ENCODE results near the gene CATSPERZ. TPM values are rescaled to one million over a fixed set of nuclear protein-coding genes. Genes with fewer than 3 reads are reported as not detected.

CATSPERZ gene
- not detected for total RNA-seq

GRCh38 chr11:64299847-64300648 is at the start of gene CATSPERZ:
Gene CATSPERZ (plus strand): TSS chr11:64300358. CDS start chr11:64300411, 53 bp downstream.
- H3K4me1 ChIP-seq (ENCODE audit: control insufficient read depth in 3 of 3, insufficient read depth in 3 of 3, low read length in 3 of 3) = peaks cover 26 to 31% (median 29%) of the 10 kb centered on the region in 3 donors
- peak within 1 kb of the TSS; percentile 23 to 64 (median 61) for H3K4me3 ChIP-seq (ENCODE audit: low read length in 3 of 3)
- H3K9me3 ChIP-seq (ENCODE audit: control insufficient read depth in 3 of 3, low read length in 3 of 3) = no peaks in the 10 kb centered on the region
- peaks cover 56 to 74% (median 64%) of the 10 kb centered on the region in 3 donors for H3K27me3 ChIP-seq (ENCODE audit: control insufficient read depth in 3 of 3, insufficient read depth in 3 of 3, low read length in 3 of 3)
- no peaks in the 10 kb centered on the region for H3K36me3 ChIP-seq (ENCODE audit: control insufficient read depth in 3 of 3, insufficient read depth in 3 of 3, low read length in 3 of 3)
- H3K9ac ChIP-seq (ENCODE audit: low read depth in 1 of 3, low read length in 3 of 3) = peak within 1 kb of the TSS in 2 of 3 donors; percentile 23 to 66
- H3K27ac ChIP-seq (ENCODE audit: low read depth, low read length) = no peak within 1 kb of the TSS

GRCh38 chr11:64250415-64251015 is 49.6 kb upstream of the CATSPERZ start:
- Histone ChIP-seq H3K4me1 (ENCODE audit: control insufficient read depth in 3 of 3, insufficient read depth in 3 of 3, low read length in 3 of 3) (peaks cover 45 to 56% (median 50%) of the 10 kb centered on the region in 3 donors), H3K9ac (ENCODE audit: low read depth in 1 of 3, low read length in 3 of 3) (peak overlapping the region; percentile 69 to 80 (median 70)), H3K27me3 (ENCODE audit: control insufficient read depth in 3 of 3, insufficient read depth in 3 of 3, low read length in 3 of 3) (no peaks in the 10 kb centered on the region), H3K9me3 (ENCODE audit: control insufficient read depth in 3 of 3, low read length in 3 of 3) (no peaks in the 10 kb centered on the region), H3K4me3 (ENCODE audit: low read length in 3 of 3) (peak overlapping the region; percentile 65 to 71 (median 69)), H3K36me3 (ENCODE audit: control insufficient read depth in 3 of 3, insufficient read depth in 3 of 3, low read length in 3 of 3) (peaks cover 3 to 7% (median 3%) of the 10 kb centered on the region in 3 donors), H3K27ac (ENCODE audit: low read depth, low read length) (no peak overlapping the region)

GRCh38 chr11:64251016-64251752 is 49.0 kb upstream of the CATSPERZ start, which contains the start of gene PLCB3:
Gene PLCB3 (plus strand): TSS chr11:64251530. CDS start chr11:64251650, 120 bp downstream.
- Histone ChIP-seq H3K9ac (ENCODE audit: low read depth in 1 of 3, low read length in 3 of 3) (peak within 1 kb of the TSS; percentile 80 to 84 (median 81)), H3K36me3 (ENCODE audit: control insufficient read depth in 3 of 3, insufficient read depth in 3 of 3, low read length in 3 of 3) (peaks cover 3 to 10% (median 5%) of the 10 kb centered on the region in 3 donors), H3K4me3 (ENCODE audit: low read length in 3 of 3) (peak within 1 kb of the TSS; percentile 73 to 78 (median 78)), H3K27ac (ENCODE audit: low read depth, low read length) (no peak within 1 kb of the TSS), H3K9me3 (ENCODE audit: control insufficient read depth in 3 of 3, low read length in 3 of 3) (no peaks in the 10 kb centered on the region), H3K27me3 (ENCODE audit: control insufficient read depth in 3 of 3, insufficient read depth in 3 of 3, low read length in 3 of 3) (no peaks in the 10 kb centered on the region), H3K4me1 (ENCODE audit: control insufficient read depth in 3 of 3, insufficient read depth in 3 of 3, low read length in 3 of 3) (peaks cover 40 to 50% (median 44%) of the 10 kb centered on the region in 3 donors)

- Histone ChIP-seq H3K27me3 (ENCODE audit: control insufficient read depth in 3 of 3, insufficient read depth in 3 of 3, low read length in 3 of 3) (no peaks in the 10 kb centered on the region), H3K9ac (ENCODE audit: low read depth in 1 of 3, low read length in 3 of 3) (peak overlapping the region; percentile 80 to 84 (median 81)), H3K9me3 (ENCODE audit: control insufficient read depth in 3 of 3, low read length in 3 of 3) (no peaks in the 10 kb centered on the region), H3K27ac (ENCODE audit: low read depth, low read length) (no peak overlapping the region), H3K4me1 (ENCODE audit: control insufficient read depth in 3 of 3, insufficient read depth in 3 of 3, low read length in 3 of 3) (peaks cover 40 to 50% (median 44%) of the 10 kb centered on the region in 3 donors), H3K36me3 (ENCODE audit: control insufficient read depth in 3 of 3, insufficient read depth in 3 of 3, low read length in 3 of 3) (peaks cover 7 to 13% (median 8%) of the 10 kb centered on the region in 3 donors), H3K4me3 (ENCODE audit: low read length in 3 of 3) (peak overlapping the region; percentile 73 to 78 (median 78))
These were observed 48.5 kb upstream of the CATSPERZ start for GRCh38 chr11:64251753-64252002.

GRCh38 chr11:64252003-64252872 is 47.9 kb upstream of the CATSPERZ start:
- H3K27me3 ChIP-seq (ENCODE audit: control insufficient read depth in 3 of 3, insufficient read depth in 3 of 3, low read length in 3 of 3) = no peaks in the 10 kb centered on the region
- H3K4me1 ChIP-seq (ENCODE audit: control insufficient read depth in 3 of 3, insufficient read depth in 3 of 3, low read length in 3 of 3) = peaks cover 35 to 46% (median 39%) of the 10 kb centered on the region in 3 donors
- no peak overlapping the region for H3K27ac ChIP-seq (ENCODE audit: low read depth, low read length)
- H3K9ac ChIP-seq (ENCODE audit: low read depth in 1 of 3, low read length in 3 of 3) = peak overlapping the region; percentile 80 to 84 (median 81)
- peaks cover 8 to 14% (median 9%) of the 10 kb centered on the region in 3 donors for H3K36me3 ChIP-seq (ENCODE audit: control insufficient read depth in 3 of 3, insufficient read depth in 3 of 3, low read length in 3 of 3)
- H3K4me3 ChIP-seq (ENCODE audit: low read length in 3 of 3) = peak overlapping the region; percentile 73 to 78 (median 78)
- H3K9me3 ChIP-seq (ENCODE audit: control insufficient read depth in 3 of 3, low read length in 3 of 3) = no peaks in the 10 kb centered on the region

- Histone ChIP-seq H3K9ac (ENCODE audit: low read depth in 1 of 3, low read length in 3 of 3) (peak overlapping the region in 1 of 3 donors; percentile 54), H3K9me3 (ENCODE audit: control insufficient read depth in 3 of 3, low read length in 3 of 3) (no peaks in the 10 kb centered on the region), H3K4me1 (ENCODE audit: control insufficient read depth in 3 of 3, insufficient read depth in 3 of 3, low read length in 3 of 3) (peaks cover 30 to 40% (median 34%) of the 10 kb centered on the region in 3 donors), H3K27me3 (ENCODE audit: control insufficient read depth in 3 of 3, insufficient read depth in 3 of 3, low read length in 3 of 3) (no peaks in the 10 kb centered on the region), H3K36me3 (ENCODE audit: control insufficient read depth in 3 of 3, insufficient read depth in 3 of 3, low read length in 3 of 3) (peaks cover 9 to 15% (median 13%) of the 10 kb centered on the region in 3 donors), H3K27ac (ENCODE audit: low read depth, low read length) (no peak overlapping the region), H3K4me3 (ENCODE audit: low read length in 3 of 3) (no peak overlapping the region)
These were observed 47.1 kb upstream of the CATSPERZ start for GRCh38 chr11:64253043-64253442.

- peaks cover 12 to 20% (median 17%) of the 10 kb centered on the region in 3 donors for H3K36me3 ChIP-seq (ENCODE audit: control insufficient read depth in 3 of 3, insufficient read depth in 3 of 3, low read length in 3 of 3)
- peaks cover 29 to 36% (median 33%) of the 10 kb centered on the region in 3 donors for H3K4me1 ChIP-seq (ENCODE audit: control insufficient read depth in 3 of 3, insufficient read depth in 3 of 3, low read length in 3 of 3)
- no peaks in the 10 kb centered on the region for H3K27me3 ChIP-seq (ENCODE audit: control insufficient read depth in 3 of 3, insufficient read depth in 3 of 3, low read length in 3 of 3)
- H3K27ac ChIP-seq (ENCODE audit: low read depth, low read length) = no peak overlapping the region
- no peak overlapping the region for H3K4me3 ChIP-seq (ENCODE audit: low read length in 3 of 3)
- H3K9me3 ChIP-seq (ENCODE audit: control insufficient read depth in 3 of 3, low read length in 3 of 3) = no peaks in the 10 kb centered on the region
- peak overlapping the region in 2 of 3 donors; percentile 10 to 54 for H3K9ac ChIP-seq (ENCODE audit: low read depth in 1 of 3, low read length in 3 of 3)
These were observed 46.7 kb upstream of the CATSPERZ start for GRCh38 chr11:64253481-64253880.

GRCh38 chr11:64254326-64254725 is 45.8 kb upstream of the CATSPERZ start:
- H3K27me3 ChIP-seq (ENCODE audit: control insufficient read depth in 3 of 3, insufficient read depth in 3 of 3, low read length in 3 of 3) = no peaks in the 10 kb centered on the region
- H3K27ac ChIP-seq (ENCODE audit: low read depth, low read length) = no peak overlapping the region
- peaks cover 17 to 27% (median 23%) of the 10 kb centered on the region in 3 donors for H3K36me3 ChIP-seq (ENCODE audit: control insufficient read depth in 3 of 3, insufficient read depth in 3 of 3, low read length in 3 of 3)
- peaks cover 29 to 36% (median 33%) of the 10 kb centered on the region in 3 donors for H3K4me1 ChIP-seq (ENCODE audit: control insufficient read depth in 3 of 3, insufficient read depth in 3 of 3, low read length in 3 of 3)
- no peak overlapping the region for H3K4me3 ChIP-seq (ENCODE audit: low read length in 3 of 3)
- H3K9ac ChIP-seq (ENCODE audit: low read depth in 1 of 3, low read length in 3 of 3) = peak overlapping the region in 1 of 3 donors; percentile 54
- no peaks in the 10 kb centered on the region for H3K9me3 ChIP-seq (ENCODE audit: control insufficient read depth in 3 of 3, low read length in 3 of 3)

Data from skeletal muscle tissue (tissue), 4 donors.